Sciatic nerve (tissue), 2 donors: ENCODE results near the gene AFF3. TPM values are rescaled to one million over a fixed set of nuclear protein-coding genes. Genes with fewer than 3 reads are reported as not detected.

ENCODE experiments used
- ATAC-seq: fragments of 200-7000 bp; cut with Tn5 transposase; one replicate; pipeline ENCODE4 v1.9.1; 2020; ENCODE audit warnings: mild to moderate bottlenecking, moderate library complexity
- DNase-seq: peaks from one replicate; pipeline ENCODE4 v3.0.0-alpha.2; 2020; ENCODE audit warnings: low spot score
- intact Hi-C: fragments of 100-400 bp; cut with DNase I; formaldehyde crosslinking; loops from one replicate; pipeline ENCODE4 v1.14.2; 2022
- total RNA-seq: library from RNA; stranded (reverse); fragmentation: NEBNext Ultra II Directional; extraction: Animal tissue kit (Norgen Biotek cat#: 25700); gene quantifications from one replicate; pipeline ENCODE4 v1.2.1, GENCODE V29; 2021
- donor health status: DM: no; HTN: no; CAD: no.
- donor health status: DM: no; HTN: no; CAD: no.

The AFF3 gene
- total RNA-seq, 1 donor from 2014 or later: 14.2 TPM

DNA sequence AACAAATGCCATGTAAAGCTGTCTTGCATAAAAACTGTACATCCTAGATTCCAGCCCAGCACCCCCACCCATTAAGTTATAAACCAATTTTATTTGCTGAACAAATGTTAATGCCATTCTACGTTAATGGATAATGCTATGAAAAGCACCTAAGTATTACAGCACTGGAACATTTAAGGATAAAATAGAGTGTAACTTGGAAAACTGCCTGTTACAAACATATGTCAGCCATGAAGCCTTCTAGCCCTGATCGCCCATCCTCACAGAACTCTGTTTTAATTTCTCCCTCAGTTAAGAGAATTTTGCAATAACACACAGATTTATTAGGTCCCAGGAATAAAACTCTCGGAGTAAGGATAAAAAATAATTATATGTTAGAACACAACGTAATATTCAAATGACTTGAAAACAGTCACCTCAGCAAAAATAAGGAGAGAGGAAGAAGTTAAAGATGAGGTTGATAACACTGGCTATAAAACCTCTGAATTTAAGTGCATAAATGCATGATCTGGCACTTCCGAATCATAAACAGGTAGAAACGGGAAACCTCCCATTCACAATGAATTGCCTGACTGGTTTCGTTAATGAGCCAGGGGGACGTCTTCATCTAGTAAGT is 308.7 kb downstream of the AFF3 start:
- no peak for DNase-seq
- intact Hi-C loops: no loop called here
- no peak for ATAC-seq

DNA sequence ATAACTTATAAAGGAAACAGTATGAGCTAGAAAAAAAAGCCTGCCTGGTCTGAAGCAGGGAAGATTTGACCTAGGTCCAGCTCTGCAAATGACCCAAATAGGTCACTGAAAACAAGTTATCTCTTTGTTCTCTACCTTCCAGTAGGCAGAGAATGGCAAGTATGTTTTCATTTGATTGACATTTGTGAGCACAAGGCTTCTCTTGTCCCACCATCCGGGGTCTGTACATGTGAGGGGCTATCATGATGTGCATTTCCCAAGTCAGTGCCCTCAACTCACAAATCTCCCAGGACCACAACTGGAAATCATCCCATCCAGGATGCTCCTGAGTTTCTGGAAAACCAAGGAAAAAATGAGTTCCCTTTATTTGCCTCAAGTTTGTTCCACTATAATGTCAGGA is 309.5 kb downstream of the AFF3 start:
- no peak for ATAC-seq
- DNase-seq: no peak
- intact Hi-C loops: no loop called here

- ATAC-seq: no peak
Observed at GRCh38 chr2:99831772-99832171, 310.6 kb downstream of the AFF3 start.

GRCh38 chr2:99827296-99827999 is 314.9 kb downstream of the AFF3 start:
- intact Hi-C loops: no loop called here
- peak; percentile 17 for ATAC-seq
- DNase-seq: no peak

More at GRCh38 chr2:99831772-99832171, 310.6 kb downstream of the AFF3 start:
- intact Hi-C loops: no loop called here
- DNase-seq: no peak

DNA sequence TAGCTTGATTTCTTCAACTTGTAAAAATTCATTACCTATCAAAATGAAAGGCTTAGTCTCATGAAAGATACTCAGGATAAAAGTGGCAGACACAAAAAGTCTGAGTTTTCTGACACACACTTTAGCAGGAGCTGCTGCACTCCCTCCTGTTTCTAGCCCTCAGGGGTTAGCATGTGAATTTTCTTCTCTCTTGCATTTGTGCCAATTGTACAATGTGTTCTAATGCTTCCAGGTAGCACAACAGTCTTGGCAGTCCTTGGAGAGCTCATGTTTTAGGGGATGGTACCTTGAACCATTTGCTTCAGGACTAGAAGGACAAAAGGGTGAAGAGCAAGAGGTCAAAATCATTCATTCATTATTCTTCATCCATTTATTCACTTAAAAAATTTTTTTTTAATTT is 316.8 kb downstream of the AFF3 start:
- intact Hi-C loops: no loop called here
- DNase-seq: no peak
- peak; percentile 44 for ATAC-seq

- intact Hi-C loops: no loop called here
- ATAC-seq (no peak), DNase-seq (no peak)
Observed at GRCh38 chr2:99824758-99825157, 317.6 kb downstream of the AFF3 start.

DNA sequence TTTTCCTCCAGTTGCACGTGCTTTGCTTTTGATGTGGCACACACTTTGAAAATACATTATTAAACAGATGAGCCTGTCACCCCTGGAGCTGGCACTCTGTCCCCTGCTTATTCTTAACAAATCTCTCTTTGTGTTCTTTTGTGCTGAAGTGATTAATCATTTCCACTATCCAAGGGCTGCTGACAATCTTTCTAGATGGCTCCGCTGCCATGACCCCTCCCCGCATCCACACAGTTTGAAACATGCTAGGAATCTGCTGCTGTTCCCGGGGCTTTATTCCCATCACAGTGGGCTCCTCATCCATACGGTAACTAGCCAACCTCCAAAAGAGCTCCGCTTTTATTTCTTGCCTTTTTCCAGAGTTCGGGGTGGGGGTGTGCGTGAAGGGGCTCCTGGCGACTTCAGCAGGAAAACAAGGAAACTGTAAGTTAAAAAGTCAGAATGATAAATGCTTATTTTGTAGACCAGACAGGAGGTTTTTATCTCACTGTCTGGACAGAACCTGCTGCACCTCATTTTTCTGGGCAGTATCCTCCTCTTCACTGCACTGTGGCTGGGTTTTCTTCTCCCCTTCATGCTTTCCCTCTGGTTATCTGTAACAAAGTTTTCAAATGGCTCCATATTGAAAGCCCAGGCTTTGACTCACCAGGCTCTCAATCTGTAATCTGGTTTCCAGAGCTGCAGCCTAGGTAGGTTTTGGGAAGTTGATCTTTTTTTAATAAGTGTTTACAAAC is 319.7 kb downstream of the AFF3 start:
- ATAC-seq (no peak), DNase-seq (no peak)
- intact Hi-C loops: no loop called here

DNA sequence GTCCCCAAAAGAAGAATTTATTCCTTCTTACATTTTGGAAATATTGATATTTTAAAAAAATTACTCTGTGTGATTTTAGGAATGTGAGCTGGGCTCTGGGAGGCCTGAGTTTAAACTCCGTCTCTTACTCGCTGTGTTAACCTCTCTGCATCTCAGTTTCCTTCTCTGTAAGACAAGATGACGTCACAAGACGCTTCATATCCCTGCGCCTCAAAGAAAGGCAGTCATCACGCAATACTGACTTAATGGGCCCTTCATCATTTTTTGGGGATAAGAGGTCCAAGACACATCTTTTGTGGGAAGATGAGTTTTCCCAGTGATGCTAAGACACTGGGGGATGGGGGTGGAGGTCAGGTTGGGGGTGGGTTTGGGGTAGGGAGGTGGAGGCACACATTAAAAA is 320.4 kb downstream of the AFF3 start:
- ATAC-seq: no peak

GRCh38 chr2:99821572-99821971 is 320.8 kb downstream of the AFF3 start:
- DNase-seq: no peak
- intact Hi-C loops: no loop called here
- no peak for ATAC-seq

More for the DNA sequence above, 320.4 kb downstream of the AFF3 start:
- no peak for DNase-seq
- intact Hi-C loops: no loop called here

GRCh38 chr2:99821039-99821438 is 321.4 kb downstream of the AFF3 start:
- DNase-seq (no peak), ATAC-seq (no peak)
- intact Hi-C loops: no loop called here

DNA sequence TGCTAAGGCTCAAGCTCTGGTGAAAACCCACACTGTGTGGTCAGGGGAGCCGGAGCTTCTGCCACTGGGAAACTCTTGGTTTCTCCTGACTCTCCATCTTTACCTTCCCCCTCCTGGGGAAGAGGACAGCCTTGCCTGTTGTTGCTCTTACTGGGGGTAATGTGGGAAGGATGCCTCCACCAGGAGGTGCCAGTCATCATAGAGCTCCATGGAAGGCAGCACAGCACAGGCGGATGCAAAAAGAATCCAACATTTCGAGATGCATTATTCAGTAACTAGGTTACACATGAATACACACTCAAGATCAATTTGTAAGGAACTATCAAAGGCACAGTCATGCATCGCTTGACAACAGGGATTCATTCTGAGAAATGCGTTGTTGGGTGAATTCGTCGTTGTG is 322.6 kb downstream of the AFF3 start:
- intact Hi-C loops: no loop called here
- ATAC-seq: no peak
- no peak for DNase-seq

DNA sequence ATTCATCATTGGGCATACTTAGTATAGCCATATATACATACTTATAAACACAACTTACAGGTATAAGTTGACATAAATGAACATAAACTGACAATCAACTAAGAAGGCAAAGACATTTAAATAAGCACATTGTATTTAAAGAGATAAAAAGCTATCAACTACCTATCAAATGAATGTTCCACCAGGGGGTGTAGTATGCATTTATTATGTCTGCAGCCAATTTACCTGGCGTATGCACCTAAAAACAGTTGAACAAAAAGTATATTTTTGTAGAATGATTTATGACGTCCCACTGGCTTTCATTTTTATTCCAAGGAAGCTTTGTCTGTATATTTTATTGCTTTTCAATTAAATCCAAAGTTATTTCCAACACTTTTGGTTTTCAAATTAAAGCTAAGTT is 323.5 kb downstream of the AFF3 start:
- intact Hi-C loops: no loop called here
- DNase-seq: no peak

DNA sequence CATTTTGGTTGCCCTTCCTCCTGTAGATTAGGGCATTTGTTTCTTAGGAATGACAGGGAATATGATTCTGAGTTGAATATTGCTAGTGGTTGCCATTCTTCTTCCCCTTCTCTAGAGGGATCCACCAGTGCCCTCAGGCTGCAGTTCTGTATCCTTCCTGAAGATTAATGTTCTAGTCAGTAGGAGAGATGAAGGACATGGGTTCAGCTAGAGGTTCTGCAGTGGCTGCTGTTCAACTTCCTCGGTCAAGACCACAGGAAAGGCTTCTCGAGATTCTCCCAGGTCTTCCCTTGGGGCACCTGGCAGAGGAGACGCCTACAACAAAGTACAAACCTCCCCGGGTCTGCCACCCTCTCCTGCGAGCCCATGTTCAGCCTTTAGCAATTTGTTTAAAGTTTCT is 325.5 kb downstream of the AFF3 start:
- intact Hi-C loops: no loop called here
- ATAC-seq (no peak), DNase-seq (no peak)

More for the DNA sequence above, 323.5 kb downstream of the AFF3 start:
- no peak for ATAC-seq

DNA sequence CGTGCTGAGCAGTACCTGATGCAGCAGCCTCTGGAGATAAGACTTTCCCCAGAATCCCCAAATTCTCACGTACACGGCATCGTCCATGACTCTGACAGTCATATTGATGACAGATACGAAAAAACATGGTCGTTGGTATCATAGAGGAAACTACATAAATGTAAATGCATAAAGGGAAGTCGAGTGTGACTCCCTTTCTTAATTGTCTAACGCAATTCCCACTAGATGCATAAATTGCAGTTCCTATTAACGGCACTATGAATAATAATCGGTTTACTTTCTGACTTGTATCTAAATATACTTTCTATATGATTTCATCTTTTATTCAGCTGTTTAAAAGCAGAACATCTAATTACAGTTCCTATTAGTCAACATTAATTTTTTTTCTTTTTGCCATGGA is 330.0 kb downstream of the AFF3 start:
- DNase-seq (no peak), ATAC-seq (no peak)
- intact Hi-C loops: no loop called here

- no peak for ATAC-seq
Observed at GRCh38 chr2:99811544-99811943, 330.8 kb downstream of the AFF3 start.

DNA sequence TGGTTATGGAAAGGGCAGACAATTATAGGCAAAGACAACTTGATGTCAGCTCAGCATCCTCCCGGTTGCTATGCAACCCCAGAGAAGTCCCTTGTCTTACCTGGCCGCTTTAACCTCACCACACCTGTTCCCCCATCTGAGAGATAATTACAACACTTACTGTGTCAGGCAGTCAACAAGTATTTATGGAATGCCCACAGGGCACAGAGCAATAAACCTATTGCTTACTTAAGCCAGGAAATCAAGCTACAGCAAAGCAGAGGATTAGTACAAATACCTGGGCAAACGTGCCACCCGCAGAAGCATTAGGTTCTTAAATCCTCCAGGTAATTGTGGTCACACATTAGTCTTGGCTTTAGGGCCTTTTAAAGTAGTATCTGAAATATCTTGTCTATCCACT is 332.2 kb downstream of the AFF3 start:
- intact Hi-C loops: no loop called here
- DNase-seq (no peak), ATAC-seq (no peak)

More at GRCh38 chr2:99811544-99811943, 330.8 kb downstream of the AFF3 start:
- intact Hi-C loops: no loop called here
- DNase-seq: no peak

- intact Hi-C loops: no loop called here
- no peak for DNase-seq
- no peak for ATAC-seq
Observed at GRCh38 chr2:99809259-99809900, 333.0 kb downstream of the AFF3 start.

GRCh38 chr2:99808361-99809200 is 333.8 kb downstream of the AFF3 start:
- ATAC-seq (no peak), DNase-seq (no peak)
- intact Hi-C loops: no loop called here

GRCh38 chr2:99806758-99807157 is 335.6 kb downstream of the AFF3 start:
- intact Hi-C loops: no loop called here
- DNase-seq: no peak

More at GRCh38 chr2:99806758-99807157, 335.6 kb downstream of the AFF3 start:
- ATAC-seq: no peak
